B cell (primary cell): ENCODE measurements around the gene SLC20A1. TPM values are rescaled to one million over a fixed set of nuclear protein-coding genes. Genes with fewer than 3 reads are reported as not detected.

Source experiments
- ATAC-seq: fragments of 200-7000 bp; cut with Tn5 transposase; one replicate; pipeline ENCODE4 v1.10.0; 2021; ENCODE audit warnings: low read depth, mild to moderate bottlenecking, moderate number of reproducible peaks, moderate library complexity
- CTCF ChIA-PET: fragments of 350-600 bp; sonication (Branson Sonifier 250); formaldehyde crosslinking; loops from one replicate; lab custom pipeline; 2021; ENCODE audit warnings: antibody characterized with exemption, inconsistent platforms; lab: Charles Lee
- POLR2A ChIA-PET: fragments of 350-600 bp; sonication (Branson Sonifier 250); formaldehyde crosslinking; loops from one replicate; lab custom pipeline; 2021; ENCODE audit warnings: antibody characterized with exemption; lab: Charles Lee
- DNase-seq: peaks from one replicate; pipeline ENCODE4 v3.0.0; 2013
- H2AFZ ChIP-seq: 2 replicates; pipeline ENCODE4 v1.6.1; 2012; ENCODE audit warnings: mild to moderate bottlenecking, low read depth, low read length; ENCODE audit not compliant: insufficient read depth, poor library complexity, severe bottlenecking
- H3K27ac ChIP-seq, 2 donors: 1 replicate in 1 of 2; 2 replicates in 1 of 2; pipeline ENCODE4 v1.5.1; 2012 to 2013; ENCODE audit warnings: low read length in 2 of 2, mild to moderate bottlenecking in 2 of 2, moderate library complexity in 1 of 2
- H3K27me3 ChIP-seq, 4 experiments: fragments of 200-600 bp in 1 of 4; sonication (generic) in 1 of 4; replicated peaks in 1 of 4; 1 replicate in 2 of 4; 2 replicates in 2 of 4; pipeline versions ENCODE4 v1.6.1 to v1.7.0; 2013 to 2016; ENCODE audit warnings: low read length in 3 of 4, mild to moderate bottlenecking in 2 of 4, mixed read lengths in 1 of 4, moderate library complexity in 1 of 4; ENCODE audit not compliant: insufficient read depth in 4 of 4, control insufficient read depth in 3 of 4; ENCODE audit errors: control extremely low read depth in 1 of 4
- H3K36me3 ChIP-seq, 2 experiments: replicated peaks in 1 of 2; 1 replicate in 1 of 2; 2 replicates in 1 of 2; pipeline versions ENCODE4 v1.6.1 to v1.7.1; 2013; ENCODE audit warnings: low read length in 1 of 2; ENCODE audit not compliant: insufficient read depth in 2 of 2, control insufficient read depth in 1 of 2; ENCODE audit errors: control extremely low read depth in 1 of 2, extremely low read depth in 1 of 2
- H3K4me1 ChIP-seq, 2 donors: fragments of 200-600 bp in 1 of 2; sonication (generic) in 1 of 2; 1 replicate in 1 of 2; 2 replicates in 1 of 2; pipeline versions ENCODE4 v1.5.1 to v1.6.1; 2013 to 2017; ENCODE audit warnings: low read length in 2 of 2; ENCODE audit not compliant: control insufficient read depth in 2 of 2, insufficient read depth in 2 of 2
- H3K4me2 ChIP-seq: replicated peaks from 2 replicates; pipeline ENCODE3; 2012; ENCODE audit warnings: mild to moderate bottlenecking, low read depth, low read length; ENCODE audit not compliant: poor library complexity, severe bottlenecking
- H3K4me3 ChIP-seq, 5 experiments: fragments of 200-600 bp in 1 of 5; sonication (generic) in 1 of 5; 1 replicate in 3 of 5; 2 replicates in 2 of 5; pipeline versions ENCODE4 v1.5.1 to v1.7.0; 2011 to 2016; ENCODE audit warnings: low read length in 4 of 5, mild to moderate bottlenecking in 4 of 5, low read depth in 2 of 5, control low read depth in 1 of 5, moderate library complexity in 1 of 5; ENCODE audit not compliant: insufficient read depth in 1 of 5; ENCODE audit errors: control extremely low read depth in 1 of 5, extremely low read depth in 1 of 5
- H3K79me2 ChIP-seq: fragments of 200-600 bp; sonication (generic); one replicate; pipeline ENCODE4 v1.6.0; 2016; ENCODE audit warnings: low read length; ENCODE audit not compliant: control insufficient read depth, insufficient read depth
- H3K9ac ChIP-seq: fragments of 200-600 bp; sonication (generic); 2 replicates; pipeline ENCODE4 v1.6.1; 2017; ENCODE audit warnings: mild to moderate bottlenecking, low read length, moderate library complexity
- H3K9me3 ChIP-seq, 3 donors: one replicate each; pipeline versions ENCODE4 v1.6.1 to v1.7.1; 2013; ENCODE audit warnings: low read length in 2 of 3; ENCODE audit not compliant: control insufficient read depth in 2 of 3, insufficient read depth in 1 of 3; ENCODE audit errors: control extremely low read depth in 1 of 3
- H4K20me1 ChIP-seq: 2 replicates; pipeline ENCODE4 v1.6.0; 2012; ENCODE audit warnings: mild to moderate bottlenecking, low read length; ENCODE audit not compliant: insufficient read depth, control insufficient read depth, poor library complexity, severe bottlenecking
- H3K27ac Mint-ChIP-seq: one replicate; pipeline ENCODE4 v1.8.0; 2021; ENCODE audit warnings: mixed read lengths
- H3K27me3 Mint-ChIP-seq: one replicate; pipeline ENCODE4 v1.8.0; 2021; ENCODE audit warnings: mixed read lengths
- H3K4me1 Mint-ChIP-seq: one replicate; pipeline ENCODE4 v1.8.0; 2021; ENCODE audit warnings: mixed read lengths
- H3K4me3 Mint-ChIP-seq: one replicate; pipeline ENCODE4 v1.8.0; 2021; ENCODE audit warnings: mixed read lengths
- H3K9me3 Mint-ChIP-seq: one replicate; pipeline ENCODE4 v1.8.0; 2022; ENCODE audit warnings: mixed read lengths; ENCODE audit not compliant: insufficient read depth
- CTCF ChIP-seq: fragments of 200-600 bp; IDR thresholded peaks from one replicate; pipeline ENCODE4 v1.8.0; 2022; ENCODE audit warnings: antibody characterized with exemption, mild to moderate bottlenecking
- EZH2 ChIP-seq: IDR thresholded peaks from 2 replicates; pipeline ENCODE4 v1.6.1; 2012; ENCODE audit warnings: borderline replicate concordance, low read depth, mild to moderate bottlenecking, moderate library complexity, low read length; ENCODE audit not compliant: insufficient read depth, poor library complexity, severe bottlenecking
- WGBS: methylation state at CpG from one replicate; pipeline ENCODE4 v1.1.5; 2013; ENCODE audit warnings: missing lambda C conversion rate; ENCODE audit not compliant: insufficient coverage; 5-methylcytosine and 5-hydroxymethylcytosine counted together
- intact Hi-C: fragments of 100-400 bp; cut with micrococcal nuclease; formaldehyde crosslinking; loops from one replicate; pipeline ENCODE4 v1.10.0; 2022
- polyA plus RNA-seq: library from polyadenylated mRNA; depleted of rRNA; stranded (reverse); fragments of >200 nt; gene quantifications from 2 replicates; pipeline ENCODE4 v1.2.3, GENCODE V29; 2012
- total RNA-seq, 2 donors: library from RNA; stranded (reverse); fragments of 120-200 nt in 1 of 2; gene quantifications; 1 replicate in 1 of 2; 2 replicates in 1 of 2; pipeline versions ENCODE4 v1.2.3 to v1.2.4, GENCODE V29; 2013 to 2022

Gene SLC20A1
- total and polyA plus RNA-seq, 2 donors (not counting 1 experiment from before 2014, with no cell fraction given): 16.1 to 54.9 TPM

DNA sequence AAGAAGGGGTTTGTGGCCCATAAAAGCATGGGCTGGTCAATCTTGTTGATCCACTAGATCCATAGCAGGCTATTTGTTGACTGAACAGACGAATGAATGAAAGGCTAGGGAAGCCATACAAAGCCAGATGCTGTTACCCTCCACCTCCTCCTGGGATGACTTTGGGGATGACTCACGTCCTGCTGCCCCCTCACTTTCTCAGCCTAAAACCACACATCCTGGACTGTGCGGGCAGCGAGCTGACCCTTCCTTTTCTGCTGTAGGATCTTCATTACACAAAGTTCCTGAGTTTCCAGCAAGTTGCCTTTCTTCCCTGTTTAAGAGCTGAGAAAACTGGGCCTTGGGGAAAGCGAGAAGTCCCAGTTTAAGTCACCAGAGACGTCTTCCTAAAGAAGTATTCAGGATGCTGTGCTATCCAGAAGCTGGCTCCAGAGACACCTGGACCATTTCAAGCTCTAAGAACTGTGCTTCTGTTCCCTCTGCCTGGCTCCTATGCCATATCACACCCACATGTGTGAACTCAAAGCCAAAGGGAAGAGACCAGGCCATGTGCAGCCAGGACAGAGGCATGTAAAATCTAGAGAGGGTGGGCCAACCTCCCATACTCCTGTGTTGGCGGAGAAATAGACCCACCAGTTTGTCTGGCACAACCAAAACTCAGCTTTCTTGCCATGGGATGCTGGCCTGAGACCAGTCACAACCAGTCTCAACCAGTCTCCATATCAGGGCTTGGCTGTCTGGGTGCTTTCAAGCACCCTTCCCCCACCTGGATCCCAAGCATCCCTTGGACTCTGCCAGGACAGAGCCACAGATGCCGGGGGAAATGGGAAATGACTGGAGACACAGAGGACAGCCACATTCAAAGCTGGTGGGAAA is 4.7 kb upstream of the SLC20A1 start:
- peaks cover 17% of the 10 kb centered on the region for H3K4me1 Mint-ChIP-seq
- no peak overlapping the region for H3K4me3 Mint-ChIP-seq
- no peak overlapping the region for H3K27ac Mint-ChIP-seq
- no peaks in the 10 kb centered on the region for H4K20me1 ChIP-seq
- H3K36me3 ChIP-seq: no peaks in the 10 kb centered on the region
- ATAC-seq (no peak), DNase-seq (no peak)
- CTCF ChIA-PET: interaction anchor here (1.3 to 2.3 kb wide), 3 partner anchors 12 to 85 kb away, joined by 4 to 9 read pairs (median 4); no protein-coding TSS in a partner anchor
- H3K4me3 ChIP-seq: no peak overlapping the region
- TF ChIP-seq CTCF (no peak), EZH2 (no peak)
- no peaks in the 10 kb centered on the region for H3K9me3 Mint-ChIP-seq
- H3K79me2 ChIP-seq: peaks cover under 1% of the 10 kb centered on the region
- POLR2A ChIA-PET: interaction anchor here (0.6 kb wide), 1 partner anchor 78 kb away, joined by 8 read pairs; no protein-coding TSS in a partner anchor
- H3K27ac ChIP-seq: no peak overlapping the region
- H3K27me3 Mint-ChIP-seq: no peaks in the 10 kb centered on the region
- WGBS: 91% methylated on average over 7 of the region's 8 CpGs
- no peak overlapping the region for H2AFZ ChIP-seq
- H3K4me2 ChIP-seq: no peak overlapping the region
- peaks cover 13 to 16% of the 10 kb centered on the region in 2 donors for H3K4me1 ChIP-seq
- intact Hi-C loops: no loop called here
- no peak overlapping the region for H3K9ac ChIP-seq
- peaks cover 0 to 9% (median 4%) of the 10 kb centered on the region in 3 donors for H3K9me3 ChIP-seq
- H3K27me3 ChIP-seq: no peaks in the 10 kb centered on the region

GRCh38 chr2:112641701-112642100 is 4.0 kb upstream of the SLC20A1 start:
- DNase-seq (no peak), ATAC-seq (no peak)
- peaks cover 10 to 16% of the 10 kb centered on the region in 2 donors for H3K4me1 ChIP-seq
- H3K36me3 ChIP-seq: no peaks in the 10 kb centered on the region
- H3K27me3 ChIP-seq: no peaks in the 10 kb centered on the region
- H3K4me3 ChIP-seq: no peak overlapping the region
- TF ChIP-seq EZH2 (no peak), CTCF (no peak)
- H3K9ac ChIP-seq: no peak overlapping the region
- H3K4me1 Mint-ChIP-seq: peaks cover 11% of the 10 kb centered on the region
- H3K27ac Mint-ChIP-seq: no peak overlapping the region
- 0% methylated on average over 1 of the region's 2 CpGs for WGBS
- H3K4me2 ChIP-seq: no peak overlapping the region
- H3K9me3 Mint-ChIP-seq: no peaks in the 10 kb centered on the region
- ChIA-PET POLR2A (interaction anchor here (0.6 kb wide), 1 partner anchor 77 kb away, joined by 8 read pairs; no protein-coding TSS in a partner anchor), CTCF (interaction anchor here (1.5 to 2.3 kb wide), 2 partner anchors 15 to 84 kb away, joined by 4 to 9 read pairs; no protein-coding TSS in a partner anchor)
- H3K27ac ChIP-seq: no peak overlapping the region
- H3K4me3 Mint-ChIP-seq: no peak overlapping the region
- H3K9me3 ChIP-seq: peaks cover 0 to 3% (median 0%) of the 10 kb centered on the region in 3 donors
- peaks cover 6% of the 10 kb centered on the region for H3K79me2 ChIP-seq
- H3K27me3 Mint-ChIP-seq: no peaks in the 10 kb centered on the region
- intact Hi-C loops: no loop called here
- H2AFZ ChIP-seq: no peak overlapping the region
- peaks cover 5% of the 10 kb centered on the region for H4K20me1 ChIP-seq
